ENCODE results near the gene HERPUD2.
"Not testable (repeated sequence)": the region's sequence is repeated elsewhere in the genome, so short reads cannot be mapped to it uniquely, and the experiment has no call there.

HERPUD2 gene

GRCh38 chr7:35677582-35678356 is 17.2 kb downstream of the HERPUD2 start:
- DNase-seq (ENCODE audit: low read depth in 2 of 2), result no peak

- DNase-seq (ENCODE audit: low read depth in 2 of 2), result no peak
Measured at GRCh38 chr7:35676211-35676610, 18.7 kb downstream of the HERPUD2 start.

- no peak for DNase-seq (ENCODE audit: low read depth in 2 of 2)
Measured at GRCh38 chr7:35670856-35671569, 23.9 kb downstream of the HERPUD2 start.

GRCh38 chr7:35660411-35660810 is 34.5 kb downstream of the HERPUD2 start:
- not testable (repeated sequence) for DNase-seq (ENCODE audit: low read depth in 2 of 2)

GRCh38 chr7:35658606-35659201 is 36.2 kb downstream of the HERPUD2 start:
- no peak for DNase-seq (ENCODE audit: low read depth in 2 of 2)

- DNase-seq (ENCODE audit: low read depth in 2 of 2), result no peak
Measured at GRCh38 chr7:35657125-35657524, 37.8 kb downstream of the HERPUD2 start.

GRCh38 chr7:35654558-35654957 is 40.4 kb downstream of the HERPUD2 start:
- not testable (repeated sequence) for DNase-seq (ENCODE audit: low read depth in 2 of 2)

GRCh38 chr7:35652124-35652523 is 42.8 kb downstream of the HERPUD2 start:
- peak in 1 of 2 donors; percentile 13 for DNase-seq (ENCODE audit: low read depth in 2 of 2)

- no peak for DNase-seq (ENCODE audit: low read depth in 2 of 2)
Measured at GRCh38 chr7:35650751-35651150, 44.2 kb downstream of the HERPUD2 start.

GRCh38 chr7:35649711-35650110 is 45.2 kb downstream of the HERPUD2 start:
- DNase-seq (ENCODE audit: low read depth in 2 of 2), result no peak

GRCh38 chr7:35648367-35648766 is 46.6 kb downstream of the HERPUD2 start:
- no peak for DNase-seq (ENCODE audit: low read depth in 2 of 2)

- no peak for DNase-seq (ENCODE audit: low read depth in 2 of 2)
Measured at GRCh38 chr7:35647171-35647574, 47.8 kb downstream of the HERPUD2 start.

- no peak for DNase-seq (ENCODE audit: low read depth in 2 of 2)
Measured at GRCh38 chr7:35646289-35647023, 48.5 kb downstream of the HERPUD2 start.

GRCh38 chr7:35645691-35646090 is 49.2 kb downstream of the HERPUD2 start:
- DNase-seq (ENCODE audit: low read depth in 2 of 2), result no peak

- DNase-seq (ENCODE audit: low read depth in 2 of 2), result no peak
Measured at GRCh38 chr7:35630024-35630972, 64.6 kb downstream of the HERPUD2 start.

GRCh38 chr7:35624299-35625186 is 70.4 kb downstream of the HERPUD2 start:
- DNase-seq (ENCODE audit: low read depth in 2 of 2), result peak; percentile 7 to 19

GRCh38 chr7:35623381-35623780 is 71.6 kb downstream of the HERPUD2 start:
- no peak for DNase-seq (ENCODE audit: low read depth in 2 of 2)

- no peak for DNase-seq (ENCODE audit: low read depth in 2 of 2)
Measured at GRCh38 chr7:35619863-35620262, 75.1 kb downstream of the HERPUD2 start.

GRCh38 chr7:35617041-35617440 is 77.9 kb downstream of the HERPUD2 start:
- DNase-seq (ENCODE audit: low read depth in 2 of 2), result no peak

- no peak for DNase-seq (ENCODE audit: low read depth in 2 of 2)
Measured at GRCh38 chr7:35613150-35613549, 81.8 kb downstream of the HERPUD2 start.
